Endothelial cell (in vitro differentiated cells): ENCODE measurements around the gene STX19. TPM values are rescaled to one million over a fixed set of nuclear protein-coding genes. Genes with fewer than 3 reads are reported as not detected.

Experiments used
- DNase-seq: peaks from one replicate; pipeline ENCODE4 v3.0.0; 2021; ENCODE audit warnings: low spot score
- H3K27ac Mint-ChIP-seq: one replicate; pipeline ENCODE4 v1.8.0; 2021; ENCODE audit warnings: mixed read lengths, inconsistent platforms; ENCODE audit not compliant: unreplicated experiment
- H3K27me3 Mint-ChIP-seq: one replicate; pipeline ENCODE4 v1.8.0; 2021; ENCODE audit warnings: mild to moderate bottlenecking, moderate library complexity, mixed read lengths, inconsistent platforms; ENCODE audit not compliant: unreplicated experiment
- H3K36me3 Mint-ChIP-seq: one replicate; pipeline ENCODE4 v1.8.0; 2021; ENCODE audit warnings: mild to moderate bottlenecking, low read depth, mixed read lengths, inconsistent platforms; ENCODE audit not compliant: unreplicated experiment
- H3K4me1 Mint-ChIP-seq: one replicate; pipeline ENCODE4 v1.8.0; 2021; ENCODE audit warnings: mild to moderate bottlenecking, mixed read lengths, inconsistent platforms; ENCODE audit not compliant: unreplicated experiment
- H3K4me3 Mint-ChIP-seq: one replicate; pipeline ENCODE4 v1.8.0; 2021; ENCODE audit warnings: mild to moderate bottlenecking, mixed read lengths, inconsistent platforms; ENCODE audit not compliant: unreplicated experiment
- H3K9me3 Mint-ChIP-seq: one replicate; pipeline ENCODE4 v1.8.0; 2021; ENCODE audit warnings: mixed read lengths, inconsistent platforms; ENCODE audit not compliant: unreplicated experiment
- CTCF ChIP-seq: fragments of 200-600 bp; sonication (generic); IDR thresholded peaks from one replicate; pipeline ENCODE4 v1.5.0; 2021; ENCODE audit warnings: antibody characterized with exemption; ENCODE audit not compliant: unreplicated experiment
- long read RNA-seq: library from polyadenylated mRNA; unstranded; transcript quantifications from one replicate; pipeline ENCODE4 v2.0.0, GENCODE V29; 2020; ENCODE audit not compliant: unreplicated experiment
- total RNA-seq: library from RNA; stranded (reverse); fragmentation: NEBNext Ultra II Directional; extraction: Animal tissue kit (Norgen Biotek cat#: 25700); gene quantifications from one replicate; pipeline ENCODE4 v1.2.1, GENCODE V29; 2021; ENCODE audit not compliant: unreplicated experiment

The STX19 gene
- total RNA-seq = not detected
- long read RNA-seq = 0 reads

- H3K9me3 Mint-ChIP-seq = no peaks in the 10 kb centered on the region
- H3K36me3 Mint-ChIP-seq = no peaks in the 10 kb centered on the region
- TF ChIP-seq CTCF = no peak
- no peak within 1 kb of the TSS for H3K27ac Mint-ChIP-seq
- H3K27me3 Mint-ChIP-seq = no peaks in the 10 kb centered on the region
- no peak within 1 kb of the TSS for H3K4me3 Mint-ChIP-seq
- DNase-seq = no peak
- peaks cover 5% of the 10 kb centered on the region for H3K4me1 Mint-ChIP-seq
Observed at GRCh38 chr3:94028093-94028837, at the start of gene STX19. TSS of gene STX19 (minus strand) at chr3:94028597. CDS start at chr3:94015269, 13,328 bp downstream.

GRCh38 chr3:94076055-94076454 lies 47.7 kb upstream of the STX19 start:
- Mint-ChIP-seq H3K9me3 (no peaks in the 10 kb centered on the region), H3K36me3 (peaks cover 9% of the 10 kb centered on the region), H3K27ac (no peak overlapping the region), H3K4me1 (peaks cover 9% of the 10 kb centered on the region), H3K4me3 (no peak overlapping the region), H3K27me3 (peaks cover 5% of the 10 kb centered on the region)
- no peak for DNase-seq
- no peak for TF ChIP-seq CTCF

GRCh38 chr3:94071713-94072284 lies 43.4 kb upstream of the STX19 start:
- H3K27me3 Mint-ChIP-seq = peaks cover 6% of the 10 kb centered on the region
- no peak overlapping the region for H3K4me3 Mint-ChIP-seq
- no peak for TF ChIP-seq CTCF
- H3K9me3 Mint-ChIP-seq = no peaks in the 10 kb centered on the region
- peaks cover 19% of the 10 kb centered on the region for H3K36me3 Mint-ChIP-seq
- peaks cover 9% of the 10 kb centered on the region for H3K4me1 Mint-ChIP-seq
- no peak for DNase-seq
- H3K27ac Mint-ChIP-seq = no peak overlapping the region

GRCh38 chr3:94070341-94070911 lies 42.0 kb upstream of the STX19 start:
- no peaks in the 10 kb centered on the region for H3K9me3 Mint-ChIP-seq
- no peak for DNase-seq
- peaks cover 26% of the 10 kb centered on the region for H3K36me3 Mint-ChIP-seq
- peaks cover 9% of the 10 kb centered on the region for H3K4me1 Mint-ChIP-seq
- H3K4me3 Mint-ChIP-seq = no peak overlapping the region
- no peak overlapping the region for H3K27ac Mint-ChIP-seq
- TF ChIP-seq CTCF = no peak
- H3K27me3 Mint-ChIP-seq = peaks cover 6% of the 10 kb centered on the region
